ENCODE measurements around the gene TOM1. TPM values are rescaled to one million over a fixed set of nuclear protein-coding genes. Genes with fewer than 3 reads are reported as not detected.
"Not testable (repeated sequence)": the region's sequence is repeated elsewhere in the genome, so short reads cannot be mapped to it uniquely, and the experiment has no call there.

Gene TOM1
- total RNA-seq, 1 donor from 2014 or later, result 61.5 TPM

DNA sequence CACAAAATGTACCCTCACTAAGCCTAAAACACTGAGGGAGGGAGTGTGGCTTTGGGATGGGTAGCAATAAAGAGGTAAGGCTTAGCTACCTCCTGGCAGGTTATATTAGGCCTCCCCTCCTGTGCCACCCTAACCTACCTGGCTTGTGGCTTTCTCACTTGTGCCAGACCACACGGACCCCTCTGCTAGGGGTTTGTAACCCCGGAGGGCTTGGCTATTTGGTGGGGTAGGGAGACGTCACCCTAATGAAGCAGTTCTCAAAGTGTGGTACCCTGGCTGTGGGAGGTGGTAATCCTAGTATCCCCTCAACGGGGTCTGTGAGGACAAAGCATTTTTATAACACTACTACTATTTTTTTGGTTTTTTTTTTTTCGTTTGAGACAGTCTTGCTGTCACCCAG, 91.2 kb downstream of the TOM1 start:
- Histone ChIP-seq H3K4me3 (ENCODE audit: low read depth, low read length) (no peak overlapping the region), H3K36me3 (ENCODE audit: control insufficient read depth, insufficient read depth, low read length) (peaks cover 1% of the 10 kb centered on the region), H3K27me3 (ENCODE audit: control insufficient read depth, insufficient read depth, low read length) (no peaks in the 10 kb centered on the region)
- DNase-seq (ENCODE audit: low read depth), result no peak
- no peak for TF ChIP-seq CTCF (IDR thresholded peaks at IDR 0.05; ENCODE audit: insufficient read depth, low read length, poor library complexity, severe bottlenecking)

DNA sequence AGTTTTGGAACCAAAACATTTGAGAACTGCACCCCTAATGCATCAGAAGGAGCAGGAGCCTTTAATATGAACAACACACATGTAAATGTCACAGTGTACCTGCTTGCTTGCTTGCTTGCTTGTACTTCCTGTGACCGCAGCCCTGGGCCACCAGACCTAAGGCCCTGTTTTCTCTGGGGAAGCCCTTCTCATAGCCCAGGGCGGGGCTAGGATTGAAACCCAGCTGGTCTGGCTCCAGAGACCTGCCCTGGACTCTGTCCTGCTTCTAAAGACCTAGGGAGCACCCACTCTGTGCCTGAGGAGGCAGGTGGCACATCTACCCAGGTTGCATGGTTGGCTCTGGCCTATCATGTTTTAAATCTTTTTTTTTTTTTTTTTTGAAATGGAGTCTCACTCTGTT, 92.7 kb downstream of the TOM1 start:
- no peak for DNase-seq (ENCODE audit: low read depth)
- no peak overlapping the region for H3K4me3 ChIP-seq (ENCODE audit: low read depth, low read length)
- no peaks in the 10 kb centered on the region for H3K27me3 ChIP-seq (ENCODE audit: control insufficient read depth, insufficient read depth, low read length)
- no peak for TF ChIP-seq CTCF (IDR thresholded peaks at IDR 0.05; ENCODE audit: insufficient read depth, low read length, poor library complexity, severe bottlenecking)
- H3K36me3 ChIP-seq (ENCODE audit: control insufficient read depth, insufficient read depth, low read length), result peaks cover 1% of the 10 kb centered on the region

DNA sequence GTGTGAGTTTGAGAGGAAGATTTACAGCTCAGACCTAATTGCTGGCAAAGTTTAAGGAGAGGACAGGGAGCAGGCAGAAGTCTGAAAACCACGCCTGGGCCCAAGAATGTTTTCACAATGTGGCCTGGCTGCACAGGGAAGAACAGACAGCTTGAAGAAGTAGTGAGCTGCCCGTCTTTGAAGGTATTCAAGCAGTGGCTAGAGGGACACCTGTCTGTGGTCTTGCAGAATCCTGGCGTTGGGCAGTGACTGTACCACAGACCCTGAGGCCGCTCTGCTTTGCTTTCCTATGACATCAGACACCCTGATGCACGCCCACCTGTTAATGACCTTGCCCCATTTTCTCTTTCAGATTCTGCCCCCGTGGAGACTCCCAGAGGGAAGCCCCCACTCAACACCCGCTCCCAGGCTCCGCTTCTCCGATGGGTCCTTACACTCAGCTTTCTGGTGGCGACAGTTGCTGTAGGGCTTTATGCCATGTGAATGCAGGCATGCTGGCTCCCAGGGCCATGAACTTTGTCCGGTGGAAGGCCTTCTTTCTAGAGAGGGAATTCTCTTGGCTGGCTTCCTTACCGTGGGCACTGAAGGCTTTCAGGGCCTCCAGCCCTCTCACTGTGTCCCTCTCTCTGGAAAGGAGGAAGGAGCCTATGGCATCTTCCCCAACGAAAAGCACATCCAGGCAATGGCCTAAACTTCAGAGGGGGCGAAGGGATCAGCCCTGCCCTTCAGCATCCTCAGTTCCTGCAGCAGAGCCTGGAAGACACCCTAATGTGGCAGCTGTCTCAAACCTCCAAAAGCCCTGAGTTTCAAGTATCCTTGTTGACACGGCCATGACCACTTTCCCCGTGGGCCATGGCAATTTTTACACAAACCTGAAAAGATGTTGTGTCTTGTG, 93.7 kb downstream of the TOM1 start:
- no peak for DNase-seq (ENCODE audit: low read depth)
- Histone ChIP-seq H3K27me3 (ENCODE audit: control insufficient read depth, insufficient read depth, low read length) (no peaks in the 10 kb centered on the region), H3K4me3 (ENCODE audit: low read depth, low read length) (no peak overlapping the region), H3K36me3 (ENCODE audit: control insufficient read depth, insufficient read depth, low read length) (peaks cover 1% of the 10 kb centered on the region)
- TF ChIP-seq CTCF (IDR thresholded peaks at IDR 0.05; ENCODE audit: insufficient read depth, low read length, poor library complexity, severe bottlenecking), result no peak

- no peak for TF ChIP-seq CTCF (IDR thresholded peaks at IDR 0.05; ENCODE audit: insufficient read depth, low read length, poor library complexity, severe bottlenecking)
- DNase-seq (ENCODE audit: low read depth), result no peak
- peaks cover 1% of the 10 kb centered on the region for H3K36me3 ChIP-seq (ENCODE audit: control insufficient read depth, insufficient read depth, low read length)
- no peak overlapping the region for H3K4me3 ChIP-seq (ENCODE audit: low read depth, low read length)
- H3K27me3 ChIP-seq (ENCODE audit: control insufficient read depth, insufficient read depth, low read length), result no peaks in the 10 kb centered on the region
These were observed 94.3 kb downstream of the TOM1 start for GRCh38 chr22:35394011-35394312.

DNA sequence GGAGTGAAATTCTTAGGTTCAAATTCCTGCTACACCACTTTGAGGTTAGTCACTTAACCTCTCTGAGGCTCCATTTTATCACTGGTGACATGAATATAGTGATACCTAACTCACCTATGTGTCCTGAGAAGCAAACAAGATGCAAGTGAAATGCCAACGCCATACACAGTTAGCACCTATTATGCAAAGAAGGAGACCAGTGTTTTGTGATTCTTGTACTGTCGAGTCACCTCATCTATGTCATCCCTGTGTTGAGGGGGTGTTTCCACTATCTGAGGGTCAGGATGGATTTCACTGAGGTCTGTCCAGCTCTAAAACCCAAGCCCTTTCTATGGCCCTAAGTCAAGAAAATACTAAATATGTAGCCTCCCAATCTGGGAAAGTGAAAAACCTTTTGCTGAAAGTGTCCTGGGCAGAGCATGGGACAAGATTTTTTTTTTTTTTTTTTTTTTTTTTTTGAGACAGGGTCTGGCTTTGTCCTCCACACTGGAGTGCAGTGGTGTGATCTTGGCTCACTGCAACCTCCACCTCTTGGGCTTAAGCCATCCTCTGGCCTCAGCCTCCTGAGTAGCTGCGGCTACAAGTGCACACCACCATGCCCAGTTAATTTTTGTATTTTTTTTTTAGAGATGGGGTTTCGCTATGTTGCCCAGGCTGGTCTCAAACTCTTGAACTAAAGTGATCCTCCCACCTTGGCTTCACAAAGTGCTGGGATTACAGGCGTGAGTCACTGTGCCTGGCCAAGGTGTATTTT, 95.3 kb downstream of the TOM1 start:
- no peak overlapping the region for H3K4me3 ChIP-seq (ENCODE audit: low read depth, low read length)
- no peaks in the 10 kb centered on the region for H3K27me3 ChIP-seq (ENCODE audit: control insufficient read depth, insufficient read depth, low read length)
- H3K36me3 ChIP-seq (ENCODE audit: control insufficient read depth, insufficient read depth, low read length), result peaks cover 1% of the 10 kb centered on the region
- TF ChIP-seq CTCF (IDR thresholded peaks at IDR 0.05; ENCODE audit: insufficient read depth, low read length, poor library complexity, severe bottlenecking), result no peak
- DNase-seq (ENCODE audit: low read depth), result no peak

DNA sequence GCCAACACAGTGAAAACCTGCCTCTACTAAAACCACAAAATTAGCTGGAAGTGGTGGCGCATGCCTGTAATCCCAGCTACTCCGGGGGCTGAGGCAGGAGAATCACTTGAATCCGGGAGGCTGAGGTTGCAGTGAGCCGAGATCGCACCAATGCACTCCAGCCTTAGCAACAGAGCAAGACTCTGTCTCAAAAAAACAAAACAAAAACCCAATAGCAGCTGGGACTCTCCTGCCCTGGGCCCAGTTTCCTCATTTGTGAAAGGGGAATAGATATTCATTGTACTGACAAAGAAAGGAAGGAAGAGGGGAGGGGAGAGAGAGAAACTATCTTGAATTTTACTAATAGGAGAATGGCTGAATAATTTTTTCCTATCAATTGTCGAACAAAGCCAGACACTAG, 96.9 kb downstream of the TOM1 start:
- H3K36me3 ChIP-seq (ENCODE audit: control insufficient read depth, insufficient read depth, low read length); DNase-seq (ENCODE audit: low read depth); H3K4me3 ChIP-seq (ENCODE audit: low read depth, low read length); H3K27me3 ChIP-seq (ENCODE audit: control insufficient read depth, insufficient read depth, low read length): not testable (repeated sequence)

Data from kidney epithelial cell (primary cell).